Measurements from ENCODE around the gene GDF2. TPM values are rescaled to one million over a fixed set of nuclear protein-coding genes. Genes with fewer than 3 reads are reported as not detected.

GDF2 gene
- total and polyA plus RNA-seq, 4 experiments from 2014 or later, result not detected

- Mint-ChIP-seq H3K36me3 (no peaks in the 10 kb centered on the region), H3K9me3 (no peaks in the 10 kb centered on the region), H3K27me3 (peaks cover 9 to 15% of the 10 kb centered on the region in 2 donors), H3K4me1 (no peaks in the 10 kb centered on the region), H3K27ac (no peak overlapping the region), H3K4me3 (no peak overlapping the region)
- POLR2A ChIA-PET (ENCODE audit: partially characterized antibody), result no interaction called here
- Histone ChIP-seq H3K4me3 (ENCODE audit: low read length in 2 of 2) (no peak overlapping the region), H3K27ac (ENCODE audit: low read depth, low read length) (no peak overlapping the region), H3K9me3 (ENCODE audit: control insufficient read depth in 1 of 2, low read length in 2 of 2) (no peaks in the 10 kb centered on the region), H3K36me3 (ENCODE audit: insufficient read depth, low read length) (no peaks in the 10 kb centered on the region), H3K27me3 (ENCODE audit: insufficient read depth, low read length) (no peaks in the 10 kb centered on the region), H3K4me1 (ENCODE audit: insufficient read depth, low read length) (no peaks in the 10 kb centered on the region)
- no peak for DNase-seq
- intact Hi-C loops (cut with micrococcal nuclease), result no loop called here
- CTCF ChIA-PET (ENCODE audit: partially characterized antibody), result interaction anchor here (0.8 to 1.9 kb wide), 3 partner anchors 10 to 313 kb away, joined by 3 to 7 read pairs (median 4); no protein-coding TSS in a partner anchor
Measured at GRCh38 chr10:47337310-47337709, 15.1 kb downstream of the GDF2 start.

GRCh38 chr10:47339186-47339735 is 17.0 kb downstream of the GDF2 start:
- Histone ChIP-seq H3K9me3 (ENCODE audit: control insufficient read depth in 1 of 2, low read length in 2 of 2) (no peaks in the 10 kb centered on the region), H3K27ac (ENCODE audit: low read depth, low read length) (no peak overlapping the region), H3K4me1 (ENCODE audit: insufficient read depth, low read length) (no peaks in the 10 kb centered on the region), H3K36me3 (ENCODE audit: insufficient read depth, low read length) (no peaks in the 10 kb centered on the region), H3K4me3 (ENCODE audit: low read length in 2 of 2) (no peak overlapping the region), H3K27me3 (ENCODE audit: insufficient read depth, low read length) (no peaks in the 10 kb centered on the region)
- Mint-ChIP-seq H3K4me1 (no peaks in the 10 kb centered on the region), H3K9me3 (no peaks in the 10 kb centered on the region), H3K27me3 (peaks cover 7 to 15% of the 10 kb centered on the region in 2 donors), H3K27ac (peak overlapping the region in 1 of 7 donors; percentile 38), H3K4me3 (no peak overlapping the region), H3K36me3 (no peaks in the 10 kb centered on the region)
- ChIA-PET POLR2A (ENCODE audit: partially characterized antibody) (no interaction called here), CTCF (ENCODE audit: partially characterized antibody) (interaction anchor here (0.8 to 5.0 kb wide), 4 partner anchors 24 to 314 kb away, joined by 4 to 46 read pairs (median 20); no protein-coding TSS in a partner anchor)
- intact Hi-C loops (cut with micrococcal nuclease), result no loop called here
- no peak for DNase-seq

GRCh38 chr10:47339759-47340607 is 17.7 kb downstream of the GDF2 start:
- Mint-ChIP-seq H3K27ac (peak overlapping the region in 1 of 7 donors; percentile 38), H3K27me3 (peaks cover 7 to 15% of the 10 kb centered on the region in 2 donors), H3K9me3 (no peaks in the 10 kb centered on the region), H3K36me3 (no peaks in the 10 kb centered on the region), H3K4me1 (no peaks in the 10 kb centered on the region), H3K4me3 (no peak overlapping the region)
- POLR2A ChIA-PET (ENCODE audit: partially characterized antibody), result interaction anchor here (0.8 kb wide), 1 partner anchor 292 kb away, joined by 5 read pairs; no protein-coding TSS in a partner anchor
- intact Hi-C loops (cut with micrococcal nuclease), result loop anchor here (1.0 kb wide), 2 partner anchors 293 to 316 kb away; no protein-coding TSS in a partner anchor
- Histone ChIP-seq H3K4me1 (ENCODE audit: insufficient read depth, low read length) (no peaks in the 10 kb centered on the region), H3K27ac (ENCODE audit: low read depth, low read length) (no peak overlapping the region), H3K36me3 (ENCODE audit: insufficient read depth, low read length) (no peaks in the 10 kb centered on the region), H3K4me3 (ENCODE audit: low read length in 2 of 2) (no peak overlapping the region), H3K9me3 (ENCODE audit: control insufficient read depth in 1 of 2, low read length in 2 of 2) (no peaks in the 10 kb centered on the region), H3K27me3 (ENCODE audit: insufficient read depth, low read length) (no peaks in the 10 kb centered on the region)
- CTCF ChIA-PET (ENCODE audit: partially characterized antibody), result interaction anchor here (0.8 to 5.0 kb wide), 14 partner anchors 10 to 346 kb away, joined by 3 to 46 read pairs (median 4); no protein-coding TSS in a partner anchor
- DNase-seq, result no peak

GRCh38 chr10:47340608-47341170 is 18.4 kb downstream of the GDF2 start:
- H3K4me3 ChIP-seq (ENCODE audit: low read length in 2 of 2), result no peak overlapping the region
- no peaks in the 10 kb centered on the region for H3K4me1 ChIP-seq (ENCODE audit: insufficient read depth, low read length)
- Mint-ChIP-seq H3K36me3 (no peaks in the 10 kb centered on the region), H3K4me3 (no peak overlapping the region), H3K4me1 (no peaks in the 10 kb centered on the region), H3K27ac (no peak overlapping the region), H3K9me3 (no peaks in the 10 kb centered on the region), H3K27me3 (peaks cover 7 to 15% of the 10 kb centered on the region in 2 donors)
- ChIA-PET CTCF (ENCODE audit: partially characterized antibody) (interaction anchor here (0.7 to 5.0 kb wide), 20 partner anchors 10 to 347 kb away, joined by 3 to 46 read pairs (median 4); no protein-coding TSS in a partner anchor), POLR2A (ENCODE audit: partially characterized antibody) (interaction anchor here (0.8 kb wide), 1 partner anchor 293 kb away, joined by 5 read pairs; no protein-coding TSS in a partner anchor)
- no peaks in the 10 kb centered on the region for H3K27me3 ChIP-seq (ENCODE audit: insufficient read depth, low read length)
- intact Hi-C loops (cut with micrococcal nuclease), result loop anchor here (1.0 kb wide), 2 partner anchors 293 to 316 kb away; no protein-coding TSS in a partner anchor
- peak; percentile 50 to 62 (median 54) for DNase-seq
- no peak overlapping the region for H3K27ac ChIP-seq (ENCODE audit: low read depth, low read length)
- H3K9me3 ChIP-seq (ENCODE audit: control insufficient read depth in 1 of 2, low read length in 2 of 2), result no peaks in the 10 kb centered on the region
- no peaks in the 10 kb centered on the region for H3K36me3 ChIP-seq (ENCODE audit: insufficient read depth, low read length)

- H3K9me3 Mint-ChIP-seq, result no peaks in the 10 kb centered on the region
- POLR2A ChIA-PET (ENCODE audit: partially characterized antibody), result no interaction called here
- Histone ChIP-seq H3K27ac (ENCODE audit: low read depth, low read length) (no peak overlapping the region), H3K27me3 (ENCODE audit: insufficient read depth, low read length) (no peaks in the 10 kb centered on the region), H3K36me3 (ENCODE audit: insufficient read depth, low read length) (no peaks in the 10 kb centered on the region), H3K4me1 (ENCODE audit: insufficient read depth, low read length) (no peaks in the 10 kb centered on the region), H3K4me3 (ENCODE audit: low read length in 2 of 2) (no peak overlapping the region), H3K9me3 (ENCODE audit: control insufficient read depth in 1 of 2, low read length in 2 of 2) (no peaks in the 10 kb centered on the region)
- H3K36me3 Mint-ChIP-seq, result no peaks in the 10 kb centered on the region
- CTCF ChIA-PET (ENCODE audit: partially characterized antibody), result interaction anchor here (0.9 to 1.2 kb wide), 2 partner anchors 297 to 321 kb away, joined by 3 to 5 read pairs; no protein-coding TSS in a partner anchor
- no peak for DNase-seq
- no peak overlapping the region for H3K27ac Mint-ChIP-seq
- H3K4me3 Mint-ChIP-seq, result no peak overlapping the region
- no peaks in the 10 kb centered on the region for H3K4me1 Mint-ChIP-seq
- peaks cover 3 to 4% of the 10 kb centered on the region in 2 donors for H3K27me3 Mint-ChIP-seq
- intact Hi-C loops (cut with micrococcal nuclease), result no loop called here
Measured at GRCh38 chr10:47344996-47345870, 23.0 kb downstream of the GDF2 start.

- no peak overlapping the region for H3K27ac ChIP-seq (ENCODE audit: low read depth, low read length)
- ChIA-PET CTCF (ENCODE audit: partially characterized antibody) (interaction anchor here (1.1 kb wide), 2 partner anchors 10 to 322 kb away, joined by 3 to 5 read pairs; no protein-coding TSS in a partner anchor), POLR2A (ENCODE audit: partially characterized antibody) (no interaction called here)
- DNase-seq, result no peak
- no peaks in the 10 kb centered on the region for H3K9me3 ChIP-seq (ENCODE audit: control insufficient read depth in 1 of 2, low read length in 2 of 2)
- H3K4me3 Mint-ChIP-seq, result no peak overlapping the region
- no peak overlapping the region for H3K27ac Mint-ChIP-seq
- intact Hi-C loops (cut with micrococcal nuclease), result no loop called here
- H3K36me3 ChIP-seq (ENCODE audit: insufficient read depth, low read length), result no peaks in the 10 kb centered on the region
- H3K4me3 ChIP-seq (ENCODE audit: low read length in 2 of 2), result no peak overlapping the region
- no peaks in the 10 kb centered on the region for H3K4me1 ChIP-seq (ENCODE audit: insufficient read depth, low read length)
- no peaks in the 10 kb centered on the region for H3K27me3 Mint-ChIP-seq
- no peaks in the 10 kb centered on the region for H3K9me3 Mint-ChIP-seq
- no peaks in the 10 kb centered on the region for H3K4me1 Mint-ChIP-seq
- H3K36me3 Mint-ChIP-seq, result no peaks in the 10 kb centered on the region
- no peaks in the 10 kb centered on the region for H3K27me3 ChIP-seq (ENCODE audit: insufficient read depth, low read length)
Measured at GRCh38 chr10:47346581-47347302, 24.5 kb downstream of the GDF2 start.
